H1 (cell line): Measurements from ENCODE around the gene FGF12. TPM values are rescaled to one million over a fixed set of nuclear protein-coding genes. Genes with fewer than 3 reads are reported as not detected.

Experiments
- CTCF ChIA-PET: fragments of 300-600 bp; sonication (Branson Sonifier 250); formaldehyde crosslinking; loops from one replicate; lab custom pipeline; 2021; ENCODE audit not compliant: partially characterized antibody; lab: Charles Lee
- POLR2A ChIA-PET: fragments of 300-600 bp; sonication (Branson Sonifier 250); formaldehyde crosslinking; loops from one replicate; lab custom pipeline; 2021; ENCODE audit warnings: inconsistent platforms; ENCODE audit not compliant: partially characterized antibody; lab: Charles Lee
- DNase-seq, 2 experiments: peaks; one replicate each; pipeline versions ENCODE4 v3.0.0 to v3.0.0-alpha.2; 2010 to 2022; ENCODE audit warnings: low spot score in 2 of 2, low read depth in 1 of 2, mixed read lengths in 1 of 2
- FAIRE-seq: peaks from 2 replicates; lab custom pipeline; 2011; peaks lifted over from hg19 to GRCh38; lab: Jason Lieb, UNC
- H2AFZ ChIP-seq: 2 replicates; pipeline ENCODE4 v1.8.1; 2012; ENCODE audit warnings: low read length, inconsistent platforms
- H2AK5ac ChIP-seq: 2 replicates; pipeline ENCODE4 v1.6.1; 2013; ENCODE audit warnings: low read depth, low read length
- H2BK120ac ChIP-seq: replicated peaks from 2 replicates; pipeline ENCODE3; 2013; ENCODE audit warnings: low read depth, low read length, inconsistent platforms
- H2BK12ac ChIP-seq: 2 replicates; pipeline ENCODE4 v1.6.1; 2013; ENCODE audit warnings: low read depth, low read length
- H2BK15ac ChIP-seq: 2 replicates; pipeline ENCODE4 v1.6.1; 2013; ENCODE audit warnings: low read length
- H2BK20ac ChIP-seq: 2 replicates; pipeline ENCODE4 v1.6.1; 2013; ENCODE audit warnings: low read length
- H2BK5ac ChIP-seq: 2 replicates; pipeline ENCODE4 v1.6.1; 2013; ENCODE audit warnings: low read depth, low read length
- H3K14ac ChIP-seq: 2 replicates; pipeline ENCODE4 v1.6.1; 2013; ENCODE audit warnings: inconsistent platforms; ENCODE audit not compliant: insufficient read length
- H3K18ac ChIP-seq: 2 replicates; pipeline ENCODE4 v1.6.1; 2013; ENCODE audit warnings: low read length; ENCODE audit errors: extremely low read depth
- H3K23ac ChIP-seq: 2 replicates; pipeline ENCODE4 v1.6.1; 2013; ENCODE audit warnings: inconsistent platforms; ENCODE audit not compliant: insufficient read length
- H3K23me2 ChIP-seq: 2 replicates; pipeline ENCODE4 v1.6.1; 2013; ENCODE audit warnings: low read depth, low read length
- H3K27ac ChIP-seq: 2 replicates; pipeline ENCODE4 v1.6.1; 2011; ENCODE audit warnings: low read depth, low read length, inconsistent platforms
- H3K27me3 ChIP-seq, 4 experiments: replicated peaks in 1 of 4; 1 replicate in 1 of 4; 2 replicates in 3 of 4; pipeline versions ENCODE4 v1.6.1 to v1.8.1; 2011 to 2013; ENCODE audit warnings: low read length in 3 of 4, mild to moderate bottlenecking in 3 of 4, inconsistent platforms in 2 of 4, mixed read lengths in 2 of 4, moderate library complexity in 1 of 4; ENCODE audit not compliant: control insufficient read depth in 3 of 4, insufficient read depth in 3 of 4; ENCODE audit errors: extremely low read depth in 1 of 4
- H3K36me3 ChIP-seq, 4 experiments: 2 replicates each; pipeline versions ENCODE4 v1.6.1 to v1.8.1; 2011 to 2013; ENCODE audit warnings: mild to moderate bottlenecking in 4 of 4, low read length in 3 of 4, moderate library complexity in 2 of 4, control low read depth in 1 of 4, inconsistent platforms in 1 of 4; ENCODE audit not compliant: insufficient read depth in 4 of 4, control insufficient read depth in 2 of 4
- H3K4ac ChIP-seq: replicated peaks from 2 replicates; pipeline ENCODE3; 2013; ENCODE audit warnings: low read length, low read depth, mixed read lengths, inconsistent platforms; ENCODE audit not compliant: insufficient read length
- H3K4me1 ChIP-seq, 4 experiments: replicated peaks in 1 of 4; 1 replicate in 1 of 4; 2 replicates in 3 of 4; pipeline versions ENCODE4 v1.6.1 to v1.8.1; 2011 to 2013; ENCODE audit warnings: low read length in 3 of 4, inconsistent platforms in 2 of 4, mixed read lengths in 1 of 4; ENCODE audit not compliant: insufficient read depth in 4 of 4, control insufficient read depth in 3 of 4
- H3K4me2 ChIP-seq, 2 experiments: 2 replicates each; pipeline versions ENCODE4 v1.6.1 to v1.8.1; 2011 to 2013; ENCODE audit warnings: low read depth in 2 of 2, low read length in 2 of 2, control low read depth in 1 of 2, inconsistent platforms in 1 of 2, mild to moderate bottlenecking in 1 of 2; ENCODE audit not compliant: insufficient read depth in 1 of 2
- H3K4me3 ChIP-seq, 4 experiments: fragments of 200-600, 300-600 bp in 1 of 4; sonication (generic), shearing (Covaris generic), sonication (Bioruptor Twin) in 1 of 4; 2 replicates each; pipeline versions ENCODE4 v1.5.1 to v1.8.1; 2011 to 2016; ENCODE audit warnings: low read length in 4 of 4, low read depth in 3 of 4, control low read depth in 2 of 4, inconsistent platforms in 2 of 4, mild to moderate bottlenecking in 2 of 4, mixed read lengths in 1 of 4, moderate library complexity in 1 of 4; ENCODE audit not compliant: insufficient read depth in 2 of 4; ENCODE audit errors: extremely low read depth in 1 of 4
- H3K56ac ChIP-seq: replicated peaks from 2 replicates; pipeline ENCODE3; 2013; ENCODE audit warnings: low read depth, mild to moderate bottlenecking, mixed read lengths, low read length, inconsistent platforms; ENCODE audit not compliant: insufficient read length
- H3K79me1 ChIP-seq: 2 replicates; pipeline ENCODE4 v1.6.1; 2013; ENCODE audit warnings: low read depth, low read length, control low read depth
- H3K79me2 ChIP-seq, 2 experiments: 2 replicates each; pipeline versions ENCODE4 v1.6.1 to v1.8.1; 2012 to 2013; ENCODE audit warnings: low read length in 2 of 2, mild to moderate bottlenecking in 2 of 2, inconsistent platforms in 1 of 2; ENCODE audit not compliant: insufficient read depth in 2 of 2, control insufficient read depth in 1 of 2
- H3K9ac ChIP-seq, 4 experiments: replicated peaks in 1 of 4; 1 replicate in 1 of 4; 2 replicates in 3 of 4; pipeline versions ENCODE4 v1.6.1 to v1.8.1; 2011 to 2013; ENCODE audit warnings: low read depth in 3 of 4, low read length in 3 of 4, control low read depth in 2 of 4, mild to moderate bottlenecking in 2 of 4, moderate library complexity in 2 of 4, inconsistent platforms in 1 of 4; ENCODE audit errors: extremely low read depth in 1 of 4
- H3K9me3 ChIP-seq, 2 experiments: 2 replicates each; pipeline versions ENCODE4 v1.6.1 to v1.8.1; 2012 to 2013; ENCODE audit warnings: mild to moderate bottlenecking in 2 of 2, moderate library complexity in 2 of 2, control low read depth in 1 of 2, inconsistent platforms in 1 of 2, low read depth in 1 of 2, low read length in 1 of 2, mixed read lengths in 1 of 2; ENCODE audit not compliant: insufficient read depth in 2 of 2
- H4K20me1 ChIP-seq, 2 experiments: replicated peaks in 1 of 2; 2 replicates each; pipeline versions ENCODE3 to v1.8.1; 2011 to 2013; ENCODE audit warnings: inconsistent platforms in 2 of 2, low read length in 2 of 2, mild to moderate bottlenecking in 1 of 2; ENCODE audit not compliant: insufficient read depth in 2 of 2, control insufficient read depth in 1 of 2
- H4K5ac ChIP-seq: 2 replicates; pipeline ENCODE4 v1.6.1; 2013; ENCODE audit warnings: low read length, low read depth, mixed read lengths, inconsistent platforms; ENCODE audit not compliant: insufficient read length
- H4K8ac ChIP-seq: 2 replicates; pipeline ENCODE4 v1.8.0; 2013; ENCODE audit warnings: mild to moderate bottlenecking, moderate library complexity, low read length, inconsistent platforms; ENCODE audit not compliant: insufficient read depth; ENCODE audit errors: extremely low read depth
- H4K91ac ChIP-seq: replicated peaks from 2 replicates; pipeline ENCODE3; 2013; ENCODE audit warnings: low read length, mixed read lengths, inconsistent platforms; ENCODE audit not compliant: insufficient read length
- RNF2 ChIP-seq: fragments of 200-900, 300-1000 bp; sonication (generic); IDR thresholded peaks from 2 replicates; pipeline ENCODE4 v1.7.1; 2016; ENCODE audit warnings: borderline replicate concordance, low read depth, mild to moderate bottlenecking, antibody characterized with exemption, low read length; ENCODE audit not compliant: poor library complexity, severe bottlenecking; ENCODE audit errors: missing control alignments
- whole genome bisulfite sequencing, 2 experiments: shearing (Covaris generic) in 1 of 2; methylation state at CpG; one replicate each; pipeline versions ENCODE4 v1.1.6 to v1.1.7; 2013 to 2015; ENCODE audit warnings: low lambda C conversion rate in 2 of 2, mixed read lengths in 2 of 2, inconsistent platforms in 1 of 2, low coverage in 1 of 2, missing lambda C conversion rate in 1 of 2; ENCODE audit not compliant: insufficient replicate concordance in 2 of 2, insufficient coverage in 1 of 2, insufficient read length in 1 of 2; ENCODE audit errors: extremely low coverage in 1 of 2, missing lambda C conversion rate in 1 of 2; 5-methylcytosine and 5-hydroxymethylcytosine counted together
- polyA plus RNA-seq, 7 experiments: library from polyadenylated mRNA; depleted of rRNA in 3 of 7; stranded (reverse) in 5 of 7; unstranded in 2 of 7; fragments of >200 nt in 5 of 7; fragments of 200-250 nt in 2 of 7; gene quantifications; 1 replicate in 5 of 7; 2 replicates in 1 of 7; 4 replicates in 1 of 7; pipeline versions ENCODE4 v1.2.1 to v1.2.3, GENCODE V29; 2011 to 2013; ENCODE audit warnings: missing spikeins in 2 of 7, mixed read lengths in 2 of 7
- total RNA-seq: library from RNA; stranded (reverse); fragmentation: NEBNext Ultra II Directional; extraction: Animal tissue kit (Norgen Biotek cat#: 25700); gene quantifications from 2 replicates; pipeline ENCODE4 v1.2.1, GENCODE V29; 2021

Gene FGF12
- total and polyA plus RNA-seq, 2 of the 8 experiments (the other 6 are each of a cell fraction or from before 2014, with no cell fraction given) = 4.1 to 16.6 TPM

DNA sequence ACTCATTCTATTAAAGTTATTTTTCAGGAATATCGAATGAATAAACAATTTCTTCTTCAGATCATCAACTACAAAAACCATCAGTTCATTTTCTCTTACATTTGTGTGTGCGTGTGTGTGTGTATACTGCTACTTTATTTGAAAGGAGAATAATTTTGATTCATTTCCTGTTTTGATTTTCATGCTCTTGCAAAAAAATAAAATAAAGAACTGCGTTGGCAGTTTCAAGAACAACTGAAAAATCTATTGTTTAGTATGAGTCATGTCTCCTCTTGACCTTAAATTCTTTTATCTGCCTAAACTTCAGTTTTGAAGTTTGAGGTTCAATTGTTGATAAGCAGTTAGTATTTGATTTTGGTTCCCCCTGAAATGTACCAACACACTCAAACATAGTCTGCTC lies 540.8 kb downstream of the FGF12 start:
- Histone ChIP-seq H3K36me3 (no peaks in the 10 kb centered on the region), H2BK12ac (no peak overlapping the region), H2BK5ac (no peak overlapping the region), H2BK120ac (no peak overlapping the region), H3K14ac (no peak overlapping the region), H3K79me1 (no peaks in the 10 kb centered on the region), H3K79me2 (no peaks in the 10 kb centered on the region), H3K23me2 (no peaks in the 10 kb centered on the region), H3K9me3 (no peaks in the 10 kb centered on the region), H3K4ac (no peak overlapping the region), H4K91ac (no peak overlapping the region), H4K5ac (no peak overlapping the region), H2BK20ac (no peak overlapping the region), H2AFZ (no peak overlapping the region), H3K9ac (no peak overlapping the region), H4K8ac (no peak overlapping the region), H3K4me2 (no peak overlapping the region), H3K4me1 (peaks cover 0 to 3% (median 0%) of the 10 kb centered on the region in 4 experiments; a peak in 1 of 7 replicates), H3K18ac (no peak overlapping the region), H3K27me3 (peaks cover 0 to 1% (median 0%) of the 10 kb centered on the region in 4 experiments; a peak in 2 of 7 replicates), H3K56ac (no peak overlapping the region), H2BK15ac (no peak overlapping the region), H3K27ac (no peak overlapping the region), H4K20me1 (no peaks in the 10 kb centered on the region), H2AK5ac (no peak overlapping the region), H3K4me3 (no peak overlapping the region; a peak in 1 of 8 replicates), H3K23ac (no peak overlapping the region)
- DNase-seq (no peak), FAIRE-seq (no peak)
- ChIA-PET CTCF (interaction anchor here (0.7 to 3.9 kb wide), 13 partner anchors 11 to 258 kb away, joined by 3 to 23 read pairs (median 3); no protein-coding TSS in a partner anchor), POLR2A (no interaction called here)
- WGBS, 2 experiments = 91% methylated on average over 3 of the region's 3 CpGs; no CpG with 5 or more reads in 1 of the 2 experiments
- TF ChIP-seq RNF2 = no peak
